ENCODE measurements around the gene ZNF445.

ZNF445 gene

DNA sequence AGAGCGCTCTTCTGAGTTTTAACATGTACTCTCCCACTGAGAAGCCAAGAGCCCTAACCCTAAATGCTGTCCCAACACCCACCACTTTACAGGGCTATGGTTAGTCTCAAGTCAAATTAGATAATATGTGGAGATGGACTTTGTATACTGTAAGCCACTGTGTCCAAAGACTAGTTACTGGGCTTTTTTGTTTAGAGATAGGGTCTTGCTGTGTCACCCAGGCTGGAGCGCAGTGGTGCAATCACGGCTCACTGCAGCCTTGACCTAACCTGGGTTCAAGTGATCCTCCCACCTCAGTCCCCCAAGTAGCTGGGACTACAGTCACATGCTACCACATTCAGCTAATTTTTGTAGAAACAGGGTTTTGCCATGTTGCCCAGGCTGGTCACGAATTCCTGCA is 23.2 kb downstream of the ZNF445 start:
- Histone ChIP-seq H2AK5ac (ENCODE audit: low read length) (no peak overlapping the region), H3K4me1 (ENCODE audit: control insufficient read depth, low read depth, low read length) (no peaks in the 10 kb centered on the region), H3K36me3 (ENCODE audit: control insufficient read depth, insufficient read depth, low read length) (peaks cover 9% of the 10 kb centered on the region), H3K9ac (ENCODE audit: low read length) (no peak overlapping the region), H3K4me3 (ENCODE audit: low read length) (no peak overlapping the region), H3K27me3 (ENCODE audit: insufficient read depth, low read length, poor library complexity) (no peaks in the 10 kb centered on the region), H3K79me1 (ENCODE audit: low read length) (peaks cover 3% of the 10 kb centered on the region), H3K27ac (ENCODE audit: low read depth, low read length) (no peak overlapping the region), H4K8ac (ENCODE audit: low read depth, low read length) (no peak overlapping the region), H2BK15ac (replicated peaks; ENCODE audit: low read depth) (no peak overlapping the region), H4K5ac (ENCODE audit: low read length) (no peak overlapping the region), H3K23ac (ENCODE audit: low read length) (no peak overlapping the region), H3K4me2 (ENCODE audit: low read length) (no peak overlapping the region), H2BK5ac (ENCODE audit: low read length) (no peak overlapping the region), H3K79me2 (ENCODE audit: control insufficient read depth, insufficient read depth, low read length) (no peaks in the 10 kb centered on the region), H2BK120ac (ENCODE audit: low read depth, low read length) (no peak overlapping the region), H3K18ac (ENCODE audit: low read length) (no peak overlapping the region), H3K4ac (ENCODE audit: low read depth, low read length) (no peak overlapping the region), H3K56ac (ENCODE audit: low read length) (no peak overlapping the region)
- no peak for DNase-seq
- WGBS (ENCODE audit: extremely low coverage, insufficient coverage, low lambda C conversion rate), result no CpG with 5 or more reads among the region's 4 CpGs

DNA sequence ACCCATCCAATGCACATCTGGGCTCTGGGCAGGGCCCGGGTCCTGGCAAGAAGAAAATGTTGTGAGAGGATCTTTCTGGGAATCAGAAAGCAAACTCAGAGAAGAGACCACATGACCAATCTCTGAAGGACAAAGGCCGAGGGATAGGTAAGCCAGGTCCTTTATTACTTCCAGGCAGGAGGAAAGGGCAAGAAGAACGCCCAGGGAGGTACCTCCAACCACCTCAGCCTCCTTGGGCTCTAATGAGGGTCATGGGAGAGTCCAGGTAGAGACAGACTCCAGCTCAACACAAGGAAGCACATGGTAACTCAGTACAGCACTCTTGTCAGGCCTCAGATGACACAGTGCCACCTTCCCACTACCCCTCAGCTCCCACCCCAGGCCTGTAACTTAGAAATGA is 26.0 kb downstream of the ZNF445 start:
- no peak overlapping the region for H2BK5ac ChIP-seq (ENCODE audit: low read length)
- H3K4ac ChIP-seq (ENCODE audit: low read depth, low read length), result no peak overlapping the region
- no peak overlapping the region for H3K23ac ChIP-seq (ENCODE audit: low read length)
- H3K79me2 ChIP-seq (ENCODE audit: control insufficient read depth, insufficient read depth, low read length), result no peaks in the 10 kb centered on the region
- no peak overlapping the region for H2BK15ac ChIP-seq (replicated peaks; ENCODE audit: low read depth)
- H4K5ac ChIP-seq (ENCODE audit: low read length), result no peak overlapping the region
- H2BK120ac ChIP-seq (ENCODE audit: low read depth, low read length), result no peak overlapping the region
- H3K9ac ChIP-seq (ENCODE audit: low read length), result no peak overlapping the region
- H3K27ac ChIP-seq (ENCODE audit: low read depth, low read length), result no peak overlapping the region
- no peak overlapping the region for H3K4me2 ChIP-seq (ENCODE audit: low read length)
- H3K36me3 ChIP-seq (ENCODE audit: control insufficient read depth, insufficient read depth, low read length), result peaks cover 21% of the 10 kb centered on the region
- H4K8ac ChIP-seq (ENCODE audit: low read depth, low read length), result no peak overlapping the region
- no peak for DNase-seq
- no peak overlapping the region for H3K56ac ChIP-seq (ENCODE audit: low read length)
- no peak overlapping the region for H3K4me3 ChIP-seq (ENCODE audit: low read length)
- H3K27me3 ChIP-seq (ENCODE audit: insufficient read depth, low read length, poor library complexity), result no peaks in the 10 kb centered on the region
- no peak overlapping the region for H3K18ac ChIP-seq (ENCODE audit: low read length)
- H3K4me1 ChIP-seq (ENCODE audit: control insufficient read depth, low read depth, low read length), result no peaks in the 10 kb centered on the region
- H3K79me1 ChIP-seq (ENCODE audit: low read length), result peaks cover 2% of the 10 kb centered on the region
- no CpG with 5 or more reads among the region's 3 CpGs for WGBS (ENCODE audit: extremely low coverage, insufficient coverage, low lambda C conversion rate)
- no peak overlapping the region for H2AK5ac ChIP-seq (ENCODE audit: low read length)

DNA sequence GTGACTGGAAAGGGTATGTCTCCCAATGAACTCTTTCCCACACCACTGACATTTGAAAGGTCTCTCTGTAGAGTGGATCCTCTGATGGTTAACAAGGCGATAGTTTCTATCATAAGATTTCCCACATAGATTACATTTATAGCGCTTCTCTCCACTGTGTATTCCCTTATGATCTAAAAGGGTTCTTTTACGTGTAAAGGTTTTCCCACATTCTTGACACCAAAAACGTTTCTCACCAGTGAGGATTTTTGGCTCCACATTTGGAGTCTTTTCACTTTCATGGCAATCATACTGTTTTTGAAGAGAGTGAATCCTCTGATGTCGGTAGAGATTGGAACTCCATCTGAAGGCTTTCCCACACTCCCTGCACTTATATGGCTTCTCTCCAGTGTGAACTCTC is 30.5 kb downstream of the ZNF445 start:
- WGBS (ENCODE audit: extremely low coverage, insufficient coverage, low lambda C conversion rate), result no CpG with 5 or more reads among the region's 5 CpGs
- Histone ChIP-seq H3K36me3 (ENCODE audit: control insufficient read depth, insufficient read depth, low read length) (peaks cover 17% of the 10 kb centered on the region), H3K27me3 (ENCODE audit: insufficient read depth, low read length, poor library complexity) (no peaks in the 10 kb centered on the region)

DNA sequence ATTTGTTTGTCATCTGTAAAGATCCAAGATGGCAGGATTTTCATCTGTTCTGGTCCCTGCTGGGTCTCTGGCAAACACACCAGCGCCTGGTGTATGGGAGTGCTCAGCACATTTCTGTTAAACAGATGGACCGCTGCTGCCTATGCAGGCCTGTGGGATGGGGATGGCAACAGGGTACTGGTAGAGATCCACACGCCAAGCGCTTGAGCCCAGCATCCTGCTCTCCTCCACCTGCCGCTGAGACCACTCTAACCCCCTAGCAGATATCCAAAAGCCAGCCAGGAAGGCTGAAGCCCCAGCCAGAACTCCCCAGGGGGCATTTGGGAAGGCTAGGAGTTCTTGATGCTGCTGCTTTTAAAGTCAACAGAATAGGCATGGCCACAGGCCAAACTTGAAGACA is 31.7 kb downstream of the ZNF445 start:
- no peak for DNase-seq
- Histone ChIP-seq H4K5ac (ENCODE audit: low read length) (no peak overlapping the region), H3K36me3 (ENCODE audit: control insufficient read depth, insufficient read depth, low read length) (peaks cover 17% of the 10 kb centered on the region), H2BK5ac (ENCODE audit: low read length) (no peak overlapping the region), H3K4me1 (ENCODE audit: control insufficient read depth, low read depth, low read length) (no peaks in the 10 kb centered on the region), H3K27me3 (ENCODE audit: insufficient read depth, low read length, poor library complexity) (no peaks in the 10 kb centered on the region), H3K4me3 (ENCODE audit: low read length) (no peak overlapping the region), H3K27ac (ENCODE audit: low read depth, low read length) (no peak overlapping the region), H3K56ac (ENCODE audit: low read length) (no peak overlapping the region), H2BK120ac (ENCODE audit: low read depth, low read length) (no peak overlapping the region), H3K79me2 (ENCODE audit: control insufficient read depth, insufficient read depth, low read length) (no peaks in the 10 kb centered on the region), H3K18ac (ENCODE audit: low read length) (no peak overlapping the region), H3K4me2 (ENCODE audit: low read length) (no peak overlapping the region), H3K79me1 (ENCODE audit: low read length) (no peaks in the 10 kb centered on the region), H4K8ac (ENCODE audit: low read depth, low read length) (no peak overlapping the region), H3K9ac (ENCODE audit: low read length) (no peak overlapping the region), H3K4ac (ENCODE audit: low read depth, low read length) (no peak overlapping the region), H2AK5ac (ENCODE audit: low read length) (no peak overlapping the region), H3K23ac (ENCODE audit: low read length) (no peak overlapping the region), H2BK15ac (replicated peaks; ENCODE audit: low read depth) (no peak overlapping the region)
- WGBS (ENCODE audit: extremely low coverage, insufficient coverage, low lambda C conversion rate), result no CpG with 5 or more reads among the region's 5 CpGs

More for the DNA sequence above, 30.5 kb downstream of the ZNF445 start:
- DNase-seq, result no peak
- no peak overlapping the region for H3K4me2 ChIP-seq (ENCODE audit: low read length)
- H3K4me3 ChIP-seq (ENCODE audit: low read length), result no peak overlapping the region
- no peaks in the 10 kb centered on the region for H3K4me1 ChIP-seq (ENCODE audit: control insufficient read depth, low read depth, low read length)
- no peak overlapping the region for H2AK5ac ChIP-seq (ENCODE audit: low read length)
- H3K23ac ChIP-seq (ENCODE audit: low read length), result no peak overlapping the region
- no peak overlapping the region for H3K9ac ChIP-seq (ENCODE audit: low read length)
- no peak overlapping the region for H4K5ac ChIP-seq (ENCODE audit: low read length)
- H3K79me2 ChIP-seq (ENCODE audit: control insufficient read depth, insufficient read depth, low read length), result no peaks in the 10 kb centered on the region
- H3K4ac ChIP-seq (ENCODE audit: low read depth, low read length), result no peak overlapping the region
- H3K79me1 ChIP-seq (ENCODE audit: low read length), result no peaks in the 10 kb centered on the region
- H3K27ac ChIP-seq (ENCODE audit: low read depth, low read length), result no peak overlapping the region
- H2BK5ac ChIP-seq (ENCODE audit: low read length), result no peak overlapping the region
- no peak overlapping the region for H4K8ac ChIP-seq (ENCODE audit: low read depth, low read length)
- no peak overlapping the region for H3K18ac ChIP-seq (ENCODE audit: low read length)
- H3K56ac ChIP-seq (ENCODE audit: low read length), result no peak overlapping the region
- no peak overlapping the region for H2BK120ac ChIP-seq (ENCODE audit: low read depth, low read length)
- H2BK15ac ChIP-seq (replicated peaks; ENCODE audit: low read depth), result no peak overlapping the region

DNA sequence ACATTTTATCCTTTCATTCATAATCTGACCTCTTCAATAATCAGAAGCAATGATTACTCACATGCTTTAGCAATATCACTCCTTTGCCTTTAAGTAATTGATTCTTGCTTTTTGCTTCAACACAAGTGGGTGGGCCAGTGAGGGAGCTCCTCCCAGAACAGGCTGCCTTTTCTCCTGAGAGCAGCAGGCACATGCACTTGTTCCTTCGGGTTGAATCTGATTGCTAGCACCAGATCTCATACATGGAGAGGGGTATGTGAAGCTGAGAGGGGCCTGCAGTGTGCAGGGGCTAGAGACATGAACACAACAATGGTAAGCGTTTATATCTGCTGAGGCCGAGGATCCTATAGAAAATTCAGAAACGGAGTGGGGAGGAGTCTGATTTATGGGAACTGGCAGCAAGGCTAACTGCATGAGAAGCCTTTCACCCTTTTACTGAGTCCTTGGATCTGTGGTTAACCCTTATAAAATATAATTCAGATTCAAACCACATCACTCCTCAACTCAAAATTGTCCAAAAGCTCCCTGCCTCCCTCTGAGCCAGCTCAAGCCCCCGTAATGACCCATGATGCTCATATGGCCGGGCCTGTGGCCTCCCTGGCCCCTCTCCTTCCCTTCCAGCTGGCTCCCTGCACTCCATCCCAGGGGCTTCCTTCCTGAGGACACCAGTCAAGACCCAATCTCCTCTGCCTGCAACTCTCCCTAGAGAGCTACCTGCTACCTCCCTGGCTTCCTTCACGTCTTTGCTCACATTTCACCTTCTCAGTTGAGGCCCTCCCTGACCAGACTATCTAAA is 32.4 kb downstream of the ZNF445 start:
- no peak overlapping the region for H4K8ac ChIP-seq (ENCODE audit: low read depth, low read length)
- no peak for DNase-seq
- WGBS (ENCODE audit: extremely low coverage, insufficient coverage, low lambda C conversion rate), result no CpG with 5 or more reads among the region's 7 CpGs

DNA sequence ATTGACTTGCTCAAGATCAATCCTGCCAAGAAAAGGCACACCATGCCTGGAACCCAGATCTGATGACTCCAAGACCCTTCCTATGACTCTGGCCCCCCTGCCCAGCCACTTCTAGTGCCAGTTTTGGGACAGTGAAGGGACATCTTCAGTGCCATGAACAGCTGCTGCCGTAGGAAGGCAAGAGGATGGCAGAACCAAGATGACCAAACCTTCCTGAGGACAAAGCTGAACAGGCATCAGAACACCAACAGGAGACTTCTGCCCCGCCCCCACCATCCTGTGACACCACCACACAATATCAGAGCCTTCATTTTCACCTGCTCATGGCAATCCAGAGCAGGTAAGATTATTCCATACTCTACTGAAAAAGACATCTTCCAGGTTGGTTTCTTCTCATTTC is 33.0 kb downstream of the ZNF445 start:
- Histone ChIP-seq H3K36me3 (ENCODE audit: control insufficient read depth, insufficient read depth, low read length) (peaks cover 14% of the 10 kb centered on the region), H3K4ac (ENCODE audit: low read depth, low read length) (no peak overlapping the region), H2AK5ac (ENCODE audit: low read length) (no peak overlapping the region), H3K56ac (ENCODE audit: low read length) (no peak overlapping the region), H3K4me2 (ENCODE audit: low read length) (no peak overlapping the region), H3K18ac (ENCODE audit: low read length) (no peak overlapping the region), H4K8ac (ENCODE audit: low read depth, low read length) (no peak overlapping the region), H3K4me1 (ENCODE audit: control insufficient read depth, low read depth, low read length) (no peaks in the 10 kb centered on the region), H3K4me3 (ENCODE audit: low read length) (no peak overlapping the region), H3K23ac (ENCODE audit: low read length) (no peak overlapping the region), H2BK120ac (ENCODE audit: low read depth, low read length) (no peak overlapping the region), H4K5ac (ENCODE audit: low read length) (no peak overlapping the region), H3K27me3 (ENCODE audit: insufficient read depth, low read length, poor library complexity) (no peaks in the 10 kb centered on the region), H3K27ac (ENCODE audit: low read depth, low read length) (no peak overlapping the region), H2BK15ac (replicated peaks; ENCODE audit: low read depth) (no peak overlapping the region), H3K9ac (ENCODE audit: low read length) (no peak overlapping the region), H3K79me1 (ENCODE audit: low read length) (no peaks in the 10 kb centered on the region), H3K79me2 (ENCODE audit: control insufficient read depth, insufficient read depth, low read length) (no peaks in the 10 kb centered on the region), H2BK5ac (ENCODE audit: low read length) (no peak overlapping the region)
- DNase-seq, result no peak
- WGBS (ENCODE audit: extremely low coverage, insufficient coverage, low lambda C conversion rate), result no CpG with 5 or more reads among the region's 2 CpGs

More for the DNA sequence above, 32.4 kb downstream of the ZNF445 start:
- Histone ChIP-seq H3K4me2 (ENCODE audit: low read length) (no peak overlapping the region), H3K9ac (ENCODE audit: low read length) (no peak overlapping the region), H3K4ac (ENCODE audit: low read depth, low read length) (no peak overlapping the region), H3K27me3 (ENCODE audit: insufficient read depth, low read length, poor library complexity) (no peaks in the 10 kb centered on the region), H3K4me3 (ENCODE audit: low read length) (no peak overlapping the region), H2AK5ac (ENCODE audit: low read length) (no peak overlapping the region), H3K27ac (ENCODE audit: low read depth, low read length) (no peak overlapping the region), H3K23ac (ENCODE audit: low read length) (no peak overlapping the region), H3K4me1 (ENCODE audit: control insufficient read depth, low read depth, low read length) (no peaks in the 10 kb centered on the region), H3K36me3 (ENCODE audit: control insufficient read depth, insufficient read depth, low read length) (peaks cover 14% of the 10 kb centered on the region), H2BK120ac (ENCODE audit: low read depth, low read length) (no peak overlapping the region), H3K79me2 (ENCODE audit: control insufficient read depth, insufficient read depth, low read length) (no peaks in the 10 kb centered on the region), H3K79me1 (ENCODE audit: low read length) (no peaks in the 10 kb centered on the region), H4K5ac (ENCODE audit: low read length) (no peak overlapping the region), H2BK15ac (replicated peaks; ENCODE audit: low read depth) (no peak overlapping the region), H3K18ac (ENCODE audit: low read length) (no peak overlapping the region), H2BK5ac (ENCODE audit: low read length) (no peak overlapping the region), H3K56ac (ENCODE audit: low read length) (no peak overlapping the region)

All from mesendoderm (in vitro differentiated cells).